Neuronal stem cell (in vitro differentiated cells): Measurements from ENCODE around the gene AUTS2.

Source experiments
- DNase-seq: peaks from one replicate; pipeline ENCODE4 v3.0.0-alpha.2; 2013; ENCODE audit warnings: low spot score
- H2AFZ ChIP-seq: one replicate; pipeline ENCODE4 v1.6.1; 2013; ENCODE audit warnings: mild to moderate bottlenecking, low read length, inconsistent platforms
- H2AK5ac ChIP-seq: 2 replicates; pipeline ENCODE4 v1.6.1; 2013; ENCODE audit warnings: low read depth, mild to moderate bottlenecking, inconsistent platforms, low read length, moderate library complexity, mixed read lengths
- H2BK120ac ChIP-seq: 2 replicates; pipeline ENCODE4 v1.6.1; 2013; ENCODE audit warnings: low read depth, mild to moderate bottlenecking, inconsistent platforms, low read length, moderate library complexity, mixed read lengths
- H2BK12ac ChIP-seq: one replicate; pipeline ENCODE4 v1.6.1; 2013; ENCODE audit warnings: low read length, inconsistent platforms
- H2BK15ac ChIP-seq: 2 replicates; pipeline ENCODE4 v1.6.1; 2013; ENCODE audit warnings: mild to moderate bottlenecking, low read length, inconsistent platforms, mixed read lengths
- H2BK5ac ChIP-seq: one replicate; pipeline ENCODE4 v1.6.1; 2013; ENCODE audit warnings: inconsistent platforms, mild to moderate bottlenecking, low read length, moderate library complexity
- H3K14ac ChIP-seq: one replicate; pipeline ENCODE4 v1.6.1; 2013; ENCODE audit warnings: low read length, inconsistent platforms
- H3K18ac ChIP-seq: 2 replicates; pipeline ENCODE4 v1.6.1; 2013; ENCODE audit warnings: low read length, inconsistent platforms
- H3K23ac ChIP-seq: 2 replicates; pipeline ENCODE4 v1.6.1; 2013; ENCODE audit warnings: low read depth, mild to moderate bottlenecking, mixed read lengths, low read length, inconsistent platforms; ENCODE audit not compliant: poor library complexity
- H3K27ac ChIP-seq: replicated peaks from 3 replicates; pipeline ENCODE4 v1.5.1; 2013; ENCODE audit warnings: low read length, inconsistent platforms
- H3K27me3 ChIP-seq, 3 experiments: 2 replicates each; pipeline ENCODE4 v1.6.1; 2013; ENCODE audit warnings: low read length in 3 of 3, mild to moderate bottlenecking in 2 of 3, inconsistent platforms in 1 of 3, low read depth in 1 of 3, mixed read lengths in 1 of 3, moderate library complexity in 1 of 3; ENCODE audit not compliant: control insufficient read depth in 3 of 3, insufficient read depth in 3 of 3
- H3K36me3 ChIP-seq, 2 donors: replicated peaks in 1 of 2; 2 replicates each; pipeline ENCODE4 v1.6.1; 2013; ENCODE audit warnings: low read length in 2 of 2; ENCODE audit not compliant: control insufficient read depth in 2 of 2, insufficient read depth in 2 of 2
- H3K4ac ChIP-seq: 2 replicates; pipeline ENCODE4 v1.6.1; 2013; ENCODE audit warnings: inconsistent platforms, mild to moderate bottlenecking, low read length, moderate library complexity
- H3K4me1 ChIP-seq, 2 donors: 1 replicate in 1 of 2; 2 replicates in 1 of 2; pipeline ENCODE4 v1.6.1; 2013; ENCODE audit warnings: low read length in 2 of 2, low read depth in 1 of 2; ENCODE audit not compliant: control insufficient read depth in 2 of 2, insufficient read depth in 1 of 2
- H3K4me2 ChIP-seq: one replicate; pipeline ENCODE4 v1.6.1; 2013; ENCODE audit warnings: mild to moderate bottlenecking, low read length, inconsistent platforms; ENCODE audit not compliant: insufficient read depth, poor library complexity, severe bottlenecking
- H3K4me3 ChIP-seq, 2 donors: 2 replicates each; pipeline ENCODE4 v1.5.1; 2013; ENCODE audit warnings: low read length in 2 of 2, mild to moderate bottlenecking in 2 of 2, inconsistent platforms in 1 of 2, moderate library complexity in 1 of 2
- H3K79me1 ChIP-seq: one replicate; pipeline ENCODE4 v1.6.1; 2013; ENCODE audit warnings: low read depth, mild to moderate bottlenecking, inconsistent platforms, low read length, moderate library complexity
- H3K9ac ChIP-seq: one replicate; pipeline ENCODE4 v1.6.1; 2013; ENCODE audit warnings: mild to moderate bottlenecking, low read depth, low read length, inconsistent platforms; ENCODE audit not compliant: poor library complexity
- H3K9me3 ChIP-seq, 2 donors: replicated peaks in 1 of 2; 2 replicates each; pipeline versions ENCODE3 to v1.6.1; 2013; ENCODE audit warnings: low read length in 2 of 2, mild to moderate bottlenecking in 2 of 2, inconsistent platforms in 1 of 2, low read depth in 1 of 2, mixed read lengths in 1 of 2, moderate library complexity in 1 of 2; ENCODE audit not compliant: control insufficient read depth in 2 of 2, insufficient read depth in 1 of 2
- H4K8ac ChIP-seq: one replicate; pipeline ENCODE4 v1.6.1; 2013; ENCODE audit warnings: low read depth, mild to moderate bottlenecking, inconsistent platforms, low read length, moderate library complexity
- H4K91ac ChIP-seq: one replicate; pipeline ENCODE4 v1.6.1; 2013; ENCODE audit warnings: low read length, low read depth, mild to moderate bottlenecking, inconsistent platforms; ENCODE audit not compliant: poor library complexity
- WGBS, 2 donors: extraction: QIAGEN DNeasy Blood & Tissue Kit; methylation state at CpG; one replicate each; pipeline ENCODE4 v1.1.7; 2013; ENCODE audit warnings: missing lambda C conversion rate in 2 of 2, mixed read lengths in 1 of 2; ENCODE audit not compliant: insufficient read length in 2 of 2, insufficient replicate concordance in 1 of 2; ENCODE audit errors: extremely low coverage in 2 of 2; 5-methylcytosine and 5-hydroxymethylcytosine counted together

The AUTS2 gene

DNA sequence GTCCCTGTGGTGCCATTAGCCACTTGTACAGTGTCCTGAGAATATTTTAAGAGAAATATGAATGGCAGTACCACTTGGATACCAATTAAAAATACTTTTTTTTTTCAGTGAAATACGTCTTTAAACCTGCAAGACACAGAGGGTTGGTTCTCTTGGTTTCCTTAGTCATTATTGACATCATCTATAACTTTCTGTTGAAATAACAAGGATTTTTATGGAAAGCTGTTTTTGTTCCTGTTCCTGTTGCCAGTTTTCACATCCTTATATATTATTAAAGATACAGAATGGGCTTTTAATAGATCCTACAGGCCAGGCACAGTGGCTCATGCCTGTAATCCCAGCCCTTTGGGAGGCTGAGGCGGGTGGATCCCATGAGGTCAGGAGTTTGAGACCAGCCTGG, 579.9 kb downstream of the AUTS2 start:
- Histone ChIP-seq H3K4me3 (no peak overlapping the region), H3K23ac (no peak overlapping the region), H2AFZ (no peak overlapping the region), H2BK12ac (no peak overlapping the region), H3K79me1 (no peaks in the 10 kb centered on the region), H2AK5ac (no peak overlapping the region), H3K4me1 (peaks cover 0 to under 1% of the 10 kb centered on the region in 2 donors), H3K27me3 (no peaks in the 10 kb centered on the region), H3K4me2 (no peak overlapping the region), H3K36me3 (no peaks in the 10 kb centered on the region), H3K14ac (no peak overlapping the region), H2BK120ac (no peak overlapping the region), H3K9me3 (peaks cover 0 to 8% of the 10 kb centered on the region in 2 donors), H3K27ac (no peak overlapping the region), H2BK5ac (no peak overlapping the region), H2BK15ac (no peak overlapping the region), H4K91ac (no peak overlapping the region), H3K9ac (no peak overlapping the region), H3K18ac (no peak overlapping the region), H3K4ac (no peak overlapping the region), H4K8ac (no peak overlapping the region)
- no CpG with 5 or more reads among the region's 2 CpGs for WGBS, 2 donors
- DNase-seq = no peak

DNA sequence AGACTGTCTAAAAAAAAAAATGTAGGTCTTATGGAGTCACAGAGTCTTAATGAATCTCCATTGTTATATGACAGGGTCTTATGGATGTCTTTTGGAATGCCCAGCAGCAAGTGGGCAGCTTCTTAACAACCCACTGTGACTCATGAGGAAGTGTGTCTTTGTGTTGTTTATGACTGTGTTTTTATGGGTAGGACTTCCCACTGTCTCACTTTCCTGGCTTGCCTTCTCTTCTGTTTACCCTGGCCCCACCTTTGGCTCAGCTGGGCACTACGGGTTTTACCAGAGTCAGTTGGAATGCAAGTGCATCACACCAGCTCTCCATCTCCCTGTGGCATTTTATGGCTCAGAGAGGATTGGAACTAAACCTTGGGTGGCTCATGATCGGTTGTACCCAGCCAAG, 580.5 kb downstream of the AUTS2 start:
- Histone ChIP-seq H3K9ac (no peak overlapping the region), H4K8ac (no peak overlapping the region), H3K23ac (no peak overlapping the region), H3K4me3 (no peak overlapping the region), H3K4me2 (no peak overlapping the region), H3K27me3 (no peaks in the 10 kb centered on the region), H2BK5ac (no peak overlapping the region), H2BK120ac (no peak overlapping the region), H3K79me1 (no peaks in the 10 kb centered on the region), H4K91ac (no peak overlapping the region), H2AK5ac (no peak overlapping the region), H2BK12ac (no peak overlapping the region), H2BK15ac (no peak overlapping the region), H3K27ac (no peak overlapping the region), H3K4me1 (peaks cover 4% of the 10 kb centered on the region in 2 donors), H3K9me3 (peaks cover 0 to 8% of the 10 kb centered on the region in 2 donors), H3K14ac (no peak overlapping the region), H3K18ac (no peak overlapping the region), H3K36me3 (no peaks in the 10 kb centered on the region), H2AFZ (no peak overlapping the region), H3K4ac (no peak overlapping the region)
- no CpG with 5 or more reads among the region's 2 CpGs for WGBS, 2 donors
- no peak for DNase-seq

DNA sequence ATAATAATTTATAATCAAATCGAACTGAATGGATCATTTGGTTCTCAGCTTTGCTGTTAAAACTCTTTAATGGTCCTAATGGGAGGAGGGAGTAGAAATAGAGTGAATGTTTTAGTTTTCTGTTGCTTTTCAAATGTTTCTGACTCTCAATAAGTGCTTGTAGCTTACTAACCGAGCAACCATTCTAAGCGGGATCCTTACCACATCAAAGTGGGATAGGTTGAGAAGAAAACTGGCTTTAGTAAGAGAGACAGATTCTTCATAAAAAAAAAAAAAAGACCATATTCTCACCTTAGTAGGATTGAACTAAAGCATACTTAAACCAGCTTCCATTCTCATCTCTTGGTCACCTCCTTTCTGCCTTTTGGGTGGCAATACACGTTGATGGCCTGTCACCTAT, 584.2 kb downstream of the AUTS2 start:
- Histone ChIP-seq H2AK5ac (no peak overlapping the region), H2AFZ (no peak overlapping the region), H2BK12ac (no peak overlapping the region), H4K91ac (no peak overlapping the region), H2BK120ac (no peak overlapping the region), H3K27ac (no peak overlapping the region), H3K4me3 (no peak overlapping the region), H3K27me3 (no peaks in the 10 kb centered on the region), H2BK15ac (no peak overlapping the region), H3K14ac (no peak overlapping the region), H3K23ac (no peak overlapping the region), H3K79me1 (no peaks in the 10 kb centered on the region), H3K9me3 (no peaks in the 10 kb centered on the region), H3K18ac (no peak overlapping the region), H3K4me1 (peaks cover 4 to 6% of the 10 kb centered on the region in 2 donors), H3K9ac (no peak overlapping the region), H3K36me3 (no peaks in the 10 kb centered on the region), H4K8ac (no peak overlapping the region), H3K4me2 (no peak overlapping the region), H3K4ac (no peak overlapping the region), H2BK5ac (no peak overlapping the region)
- no peak for DNase-seq
- no CpG with 5 or more reads among the region's 4 CpGs for WGBS, 2 donors

DNA sequence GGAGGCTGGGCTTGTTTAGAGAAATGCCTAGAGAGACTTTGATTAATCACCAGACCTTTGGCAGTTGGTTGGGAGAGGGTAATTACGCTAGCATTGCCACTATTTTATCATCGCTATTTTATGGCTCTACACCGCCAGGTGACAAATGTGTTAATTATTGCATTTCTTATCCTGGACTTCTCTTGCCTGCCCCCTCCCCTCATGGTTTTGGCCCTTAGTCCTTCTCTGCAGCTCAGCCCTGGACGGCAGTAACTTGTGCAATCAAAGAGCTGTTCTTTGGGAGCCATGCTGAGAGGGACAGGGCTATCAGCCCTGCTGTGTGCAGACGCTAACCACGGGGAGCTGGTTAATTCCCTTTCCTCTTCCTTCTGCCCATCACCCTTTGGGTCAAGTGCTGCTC, 585.0 kb downstream of the AUTS2 start:
- Histone ChIP-seq H2BK120ac (no peak overlapping the region), H2BK12ac (no peak overlapping the region), H4K8ac (no peak overlapping the region), H3K14ac (no peak overlapping the region), H3K9ac (no peak overlapping the region), H2AFZ (no peak overlapping the region), H3K4me1 (peaks cover 4 to 6% of the 10 kb centered on the region in 2 donors), H3K4ac (no peak overlapping the region), H3K18ac (no peak overlapping the region), H3K79me1 (no peaks in the 10 kb centered on the region), H4K91ac (no peak overlapping the region), H2BK15ac (no peak overlapping the region), H2BK5ac (no peak overlapping the region), H2AK5ac (no peak overlapping the region), H3K23ac (no peak overlapping the region), H3K4me3 (no peak overlapping the region), H3K27me3 (no peaks in the 10 kb centered on the region), H3K36me3 (no peaks in the 10 kb centered on the region), H3K9me3 (peaks cover 0 to 3% of the 10 kb centered on the region in 2 donors), H3K4me2 (no peak overlapping the region), H3K27ac (no peak overlapping the region)
- DNase-seq = no peak
- no CpG with 5 or more reads among the region's 6 CpGs for WGBS, 2 donors
